GM19099 (cell line): ENCODE data around the gene DCTN4.

Experiments used
- POLR2A ChIP-seq: IDR thresholded peaks from 3 replicates; pipeline ENCODE4 v1.6.1; 2011; ENCODE audit warnings: low read depth; ENCODE audit not compliant: insufficient read length; ENCODE audit errors: extremely low read depth

The DCTN4 gene

GRCh38 chr5:150763023-150763769, 4.4 kb upstream of the DCTN4 start:
- TF ChIP-seq POLR2A = no peak

GRCh38 chr5:150762211-150762610, 3.4 kb upstream of the DCTN4 start:
- no peak for TF ChIP-seq POLR2A

DNA sequence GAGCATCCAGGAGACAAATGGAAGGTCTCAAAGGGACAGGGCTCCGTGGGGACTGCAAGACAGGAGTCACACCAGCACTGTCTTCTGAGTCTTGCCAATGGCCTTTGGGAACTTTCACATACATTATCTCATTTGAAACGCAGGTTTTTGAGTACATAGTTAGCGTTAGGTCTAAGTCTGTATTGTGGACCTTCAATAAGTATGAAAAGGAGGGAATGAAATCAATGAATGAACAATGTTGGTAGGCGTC, 442 bp upstream of the DCTN4 start:
- TF ChIP-seq POLR2A = no peak

GRCh38 chr5:150758203-150758530, 650 bp downstream of the DCTN4 start:
- no peak for TF ChIP-seq POLR2A

GRCh38 chr5:150757087-150757649, 1.6 kb downstream of the DCTN4 start:
- TF ChIP-seq POLR2A = no peak

GRCh38 chr5:150753863-150754262, 5.0 kb downstream of the DCTN4 start:
- no peak for TF ChIP-seq POLR2A

GRCh38 chr5:150753463-150753862, 5.4 kb downstream of the DCTN4 start:
- TF ChIP-seq POLR2A = no peak

DNA sequence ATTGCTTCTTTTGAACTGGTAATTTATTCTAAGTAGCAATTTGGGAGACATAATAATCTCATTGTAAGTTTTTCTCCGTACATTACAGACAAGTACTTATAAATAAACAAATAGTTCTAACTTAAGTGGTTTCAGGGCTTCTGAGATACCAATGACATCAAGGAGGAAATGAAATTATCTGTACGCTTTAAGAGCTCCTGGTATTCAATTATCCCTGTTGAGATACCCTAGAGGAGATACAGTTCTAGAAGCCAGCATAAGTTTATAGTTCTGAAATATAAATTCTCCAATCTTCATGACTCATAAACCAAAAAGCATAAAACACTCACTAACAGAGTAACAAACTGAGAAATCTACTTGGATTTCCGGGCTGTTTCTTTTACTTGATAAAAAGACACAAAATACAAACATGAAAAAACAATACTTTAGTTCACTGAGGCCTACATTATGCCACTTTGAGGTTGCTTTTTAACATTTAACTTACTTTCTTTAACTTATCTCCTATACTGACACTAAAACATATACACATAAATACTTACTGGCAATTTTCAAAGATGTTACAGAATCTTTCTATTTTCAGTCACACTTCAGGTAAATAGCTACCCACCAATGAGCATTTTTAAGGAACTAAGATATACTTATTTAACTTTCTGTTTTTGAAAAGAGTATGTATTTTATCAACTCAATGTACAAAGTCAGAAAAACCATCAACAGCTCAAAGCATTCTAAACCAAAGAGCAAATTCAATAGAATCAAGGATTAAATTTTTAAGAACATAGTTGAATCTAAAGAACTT, 7.5 kb downstream of the DCTN4 start:
- TF ChIP-seq POLR2A = no peak

- TF ChIP-seq POLR2A = no peak
Measured at GRCh38 chr5:150750469-150750868, 8.3 kb downstream of the DCTN4 start.

GRCh38 chr5:150740992-150741391, 17.8 kb downstream of the DCTN4 start:
- TF ChIP-seq POLR2A = no peak

DNA sequence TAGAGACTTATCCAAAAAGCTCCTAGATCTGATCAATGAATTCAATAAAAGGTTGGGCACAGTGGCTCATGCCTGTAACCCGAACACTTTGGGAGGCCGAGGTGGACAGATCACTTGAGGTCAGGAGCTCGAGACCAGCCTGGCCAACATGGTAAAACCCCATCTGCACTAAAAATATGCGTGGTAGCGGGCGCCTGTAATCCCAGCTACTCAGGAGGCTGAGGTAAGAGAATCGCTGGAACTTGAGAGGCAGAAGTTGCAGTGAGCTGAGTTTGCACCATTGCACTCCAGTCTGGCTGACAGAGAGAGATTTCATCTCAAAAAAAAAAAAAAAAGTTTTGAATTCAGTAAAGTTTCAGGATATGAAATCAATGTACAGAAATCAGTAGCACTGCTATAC, 20.0 kb downstream of the DCTN4 start:
- TF ChIP-seq POLR2A = no peak

GRCh38 chr5:150734579-150735384, 24.0 kb downstream of the DCTN4 start:
- TF ChIP-seq POLR2A = no peak

DNA sequence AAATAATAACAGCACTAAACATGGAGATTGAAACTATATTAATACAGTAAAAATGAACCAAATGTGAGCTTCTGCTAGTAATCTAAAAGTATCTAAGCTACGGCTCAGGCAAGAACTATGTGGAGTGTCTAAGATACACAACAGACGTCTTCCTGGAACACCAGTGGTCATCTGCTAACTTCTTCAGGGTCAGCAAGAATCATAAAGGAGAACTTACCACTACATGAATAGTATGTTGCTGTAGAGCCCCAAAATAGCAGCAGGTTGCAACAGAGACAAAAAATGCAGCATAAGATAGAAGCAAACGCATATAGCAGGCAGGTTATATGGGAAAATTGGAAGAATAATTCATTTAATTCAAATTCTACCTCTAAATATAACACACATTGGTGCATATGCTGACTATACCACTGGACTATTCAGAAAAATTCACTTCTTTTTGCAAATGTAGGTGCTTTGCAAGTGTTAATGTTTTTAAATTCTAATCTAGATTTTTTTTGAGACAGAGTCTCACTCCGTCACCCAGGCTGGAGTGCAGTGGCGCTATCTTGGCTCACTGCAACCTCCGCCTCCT, 27.1 kb downstream of the DCTN4 start:
- no peak for TF ChIP-seq POLR2A

DNA sequence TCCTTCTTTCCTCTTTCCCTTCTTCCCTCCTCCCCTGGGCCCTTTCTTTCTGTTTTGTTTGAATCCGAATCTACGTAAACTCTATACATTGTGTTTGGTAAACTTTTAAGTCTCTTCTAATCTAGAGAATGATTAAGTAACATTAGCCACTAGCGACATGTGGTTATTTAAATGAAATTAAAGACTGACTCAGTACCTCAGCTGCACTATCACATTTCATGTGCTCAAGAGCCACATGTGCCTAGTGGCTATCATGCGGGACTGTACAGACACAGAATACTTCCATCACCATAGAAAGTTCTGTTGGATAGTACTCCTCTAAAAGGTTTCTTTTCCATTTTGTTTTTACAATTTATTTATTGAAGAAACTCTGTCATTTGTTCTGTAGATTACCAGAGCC, 29.0 kb downstream of the DCTN4 start:
- TF ChIP-seq POLR2A = no peak

GRCh38 chr5:150723845-150724244, 35.0 kb downstream of the DCTN4 start:
- no peak for TF ChIP-seq POLR2A
